Transverse colon (tissue), 3 donors: ENCODE data around the gene FSTL5.

Experiments used
- EP300 ChIP-seq: sonication (generic); formaldehyde crosslinking; IDR thresholded peaks from one replicate; pipeline ENCODE4 v1.6.1; 2017; ENCODE audit warnings: antibody characterized with exemption, low read depth
- TF ChIP-seq, protein P1 (sequence below), 5 experiments: fragments of 200-600 bp in 3 of 5; fragments of 450-650 bp in 2 of 5; sonication (generic) in 3 of 5; IDR thresholded peaks; 1 replicate in 2 of 5; 2 replicates in 3 of 5; pipeline ENCODE4 v1.5.1; 2016 to 2017; ENCODE audit warnings: antibody characterized with exemption in 5 of 5, inconsistent platforms in 3 of 5, mild to moderate bottlenecking in 2 of 5, moderate library complexity in 1 of 5

- TF ChIP-seq, protein P1, sequence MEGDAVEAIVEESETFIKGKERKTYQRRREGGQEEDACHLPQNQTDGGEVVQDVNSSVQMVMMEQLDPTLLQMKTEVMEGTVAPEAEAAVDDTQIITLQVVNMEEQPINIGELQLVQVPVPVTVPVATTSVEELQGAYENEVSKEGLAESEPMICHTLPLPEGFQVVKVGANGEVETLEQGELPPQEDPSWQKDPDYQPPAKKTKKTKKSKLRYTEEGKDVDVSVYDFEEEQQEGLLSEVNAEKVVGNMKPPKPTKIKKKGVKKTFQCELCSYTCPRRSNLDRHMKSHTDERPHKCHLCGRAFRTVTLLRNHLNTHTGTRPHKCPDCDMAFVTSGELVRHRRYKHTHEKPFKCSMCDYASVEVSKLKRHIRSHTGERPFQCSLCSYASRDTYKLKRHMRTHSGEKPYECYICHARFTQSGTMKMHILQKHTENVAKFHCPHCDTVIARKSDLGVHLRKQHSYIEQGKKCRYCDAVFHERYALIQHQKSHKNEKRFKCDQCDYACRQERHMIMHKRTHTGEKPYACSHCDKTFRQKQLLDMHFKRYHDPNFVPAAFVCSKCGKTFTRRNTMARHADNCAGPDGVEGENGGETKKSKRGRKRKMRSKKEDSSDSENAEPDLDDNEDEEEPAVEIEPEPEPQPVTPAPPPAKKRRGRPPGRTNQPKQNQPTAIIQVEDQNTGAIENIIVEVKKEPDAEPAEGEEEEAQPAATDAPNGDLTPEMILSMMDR (IDR thresholded peaks at IDR 0.05): no peak
- TF ChIP-seq EP300: no peak
Observed at GRCh38 chr4:162117051-162117450, 46.7 kb downstream of the FSTL5 start.
